Activated naive CD8-positive, alpha-beta T cell treated with anti-CD3 and anti-CD28 coated beads, Interleukin-2, amount 50 U/mL, for 24 hours (primary cell): ENCODE measurements around the gene SPTBN4.

ENCODE experiments used
- ATAC-seq: fragments of 150-1000 bp; cut with Tn5 transposase; one replicate; pipeline ENCODE4 v1.10.0; 2021
- DNase-seq: peaks from one replicate; pipeline ENCODE4 v3.0.0; 2021
- H3K27ac Mint-ChIP-seq: one replicate; pipeline ENCODE4 v1.8.0; 2021; ENCODE audit warnings: mild to moderate bottlenecking, mixed read lengths
- H3K27me3 Mint-ChIP-seq: one replicate; pipeline ENCODE4 v1.8.0; 2021; ENCODE audit warnings: mixed read lengths
- H3K36me3 Mint-ChIP-seq: one replicate; pipeline ENCODE4 v1.8.0; 2021; ENCODE audit warnings: low read depth, mixed read lengths
- H3K4me1 Mint-ChIP-seq: one replicate; pipeline ENCODE4 v1.8.0; 2021; ENCODE audit warnings: mixed read lengths
- H3K4me3 Mint-ChIP-seq: one replicate; pipeline ENCODE4 v1.8.0; 2021; ENCODE audit warnings: mild to moderate bottlenecking, moderate library complexity, mixed read lengths
- H3K9me3 Mint-ChIP-seq: one replicate; pipeline ENCODE4 v1.8.0; 2021; ENCODE audit warnings: mixed read lengths

Gene SPTBN4

DNA sequence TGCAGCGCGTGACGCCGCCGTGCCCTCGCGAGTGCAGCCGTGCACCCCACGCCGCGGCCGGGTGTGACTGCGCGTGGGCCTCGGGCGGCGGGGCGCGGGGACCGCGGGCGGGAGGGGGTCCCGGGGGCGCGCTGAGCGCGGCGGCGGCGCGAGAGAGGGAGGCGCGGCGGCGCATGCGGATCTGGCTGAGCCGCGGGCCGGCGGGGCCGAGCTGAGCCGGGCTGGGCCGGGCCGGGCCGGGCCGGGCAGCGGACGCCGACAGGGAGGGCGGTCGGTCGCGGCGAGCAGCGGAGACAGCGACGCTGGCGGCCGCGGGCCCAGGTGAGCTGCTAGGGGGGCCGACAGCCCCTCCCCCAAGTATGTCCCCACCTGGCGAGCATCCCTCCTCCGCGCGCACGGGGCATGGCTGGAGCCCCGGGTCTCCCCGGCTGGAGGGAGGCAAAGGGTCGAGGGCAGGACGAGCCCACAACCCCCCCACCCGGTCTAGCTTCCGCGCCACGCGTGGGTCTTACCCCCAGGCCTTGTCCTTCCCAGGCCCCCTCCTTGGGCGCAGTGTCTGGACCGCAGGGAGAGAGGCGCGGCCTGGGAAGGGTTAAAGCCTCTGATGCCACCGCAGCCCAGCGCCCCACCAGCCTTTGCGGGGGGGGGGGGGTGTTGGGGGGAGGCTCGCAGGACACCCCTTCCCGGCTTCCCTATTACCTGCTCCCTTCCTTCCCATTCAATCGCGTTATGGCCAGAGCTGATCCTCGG is at the start of gene SPTBN4:
TSS of gene SPTBN4 (plus strand) at position 17 of the 750 bp plus-strand sequence. CDS start 5,621 bp downstream, outside the sequence.
- H3K27ac Mint-ChIP-seq, result peak within 1 kb of the TSS; percentile 93
- peak within 1 kb of the TSS; percentile 82 for H3K4me3 Mint-ChIP-seq
- no peaks in the 10 kb centered on the region for H3K9me3 Mint-ChIP-seq
- DNase-seq (peak; percentile 12), ATAC-seq (no peak)
- peaks cover 14% of the 10 kb centered on the region for H3K27me3 Mint-ChIP-seq
- H3K36me3 Mint-ChIP-seq, result no peaks in the 10 kb centered on the region
- peaks cover 28% of the 10 kb centered on the region for H3K4me1 Mint-ChIP-seq

DNA sequence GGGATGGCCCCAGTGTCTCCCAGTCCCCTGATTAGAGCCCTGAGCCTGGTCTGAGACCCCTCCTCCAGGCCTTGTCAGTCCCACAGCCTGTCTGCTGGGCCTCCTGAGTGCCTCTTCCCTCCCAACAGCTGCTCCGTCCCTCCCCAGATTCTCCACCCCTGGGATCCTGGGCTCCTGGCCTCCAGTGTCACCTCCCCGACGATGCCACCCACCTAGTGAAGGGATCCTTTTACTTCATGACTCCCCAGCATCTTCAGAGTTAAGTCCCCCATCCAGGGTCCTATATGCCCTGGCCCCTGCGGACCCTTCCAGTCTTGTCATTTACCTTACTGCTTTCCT is 49.2 kb upstream of the SPTBN4 start:
- H3K4me3 Mint-ChIP-seq, result no peak overlapping the region

DNA sequence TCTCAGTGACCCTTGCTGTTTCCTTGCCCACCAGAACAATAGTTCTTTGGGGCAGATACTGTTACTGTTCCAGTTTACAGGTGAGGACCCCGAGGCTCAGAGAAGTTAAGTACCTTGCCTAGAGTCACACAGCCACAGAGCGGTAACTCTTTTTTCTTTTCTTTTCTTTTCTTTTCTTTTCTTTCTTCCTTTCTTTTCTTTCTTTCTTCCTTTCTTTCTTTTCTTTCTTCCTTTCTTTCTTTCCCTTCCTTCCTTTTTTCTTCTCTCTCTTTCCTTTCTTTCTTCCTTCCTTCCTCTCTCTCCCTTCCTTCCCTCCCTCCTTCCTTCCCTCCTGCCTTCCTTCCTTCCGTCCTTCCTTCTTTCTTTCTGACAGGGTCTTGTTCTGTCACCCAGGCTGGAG is 48.8 kb upstream of the SPTBN4 start:
- DNase-seq (no peak), ATAC-seq (no peak)
- H3K9me3 Mint-ChIP-seq, result no peaks in the 10 kb centered on the region
- peaks cover 4% of the 10 kb centered on the region for H3K36me3 Mint-ChIP-seq
- H3K4me3 Mint-ChIP-seq, result no peak overlapping the region
- H3K27me3 Mint-ChIP-seq, result peaks cover 2% of the 10 kb centered on the region
- H3K27ac Mint-ChIP-seq, result no peak overlapping the region
- peaks cover 27% of the 10 kb centered on the region for H3K4me1 Mint-ChIP-seq

More for the DNA sequence above, 49.2 kb upstream of the SPTBN4 start:
- peaks cover 4% of the 10 kb centered on the region for H3K36me3 Mint-ChIP-seq
- peaks cover 2% of the 10 kb centered on the region for H3K27me3 Mint-ChIP-seq
- ATAC-seq (no peak), DNase-seq (no peak)
- peaks cover 27% of the 10 kb centered on the region for H3K4me1 Mint-ChIP-seq
- no peaks in the 10 kb centered on the region for H3K9me3 Mint-ChIP-seq
- no peak overlapping the region for H3K27ac Mint-ChIP-seq

- H3K27me3 Mint-ChIP-seq, result no peaks in the 10 kb centered on the region
- H3K4me1 Mint-ChIP-seq, result peaks cover 26% of the 10 kb centered on the region
- no peak overlapping the region for H3K4me3 Mint-ChIP-seq
- DNase-seq (no peak), ATAC-seq (no peak)
- H3K27ac Mint-ChIP-seq, result no peak overlapping the region
- no peaks in the 10 kb centered on the region for H3K9me3 Mint-ChIP-seq
- H3K36me3 Mint-ChIP-seq, result peaks cover 4% of the 10 kb centered on the region
Observed at GRCh38 chr19:40419066-40419612, 47.7 kb upstream of the SPTBN4 start.

DNA sequence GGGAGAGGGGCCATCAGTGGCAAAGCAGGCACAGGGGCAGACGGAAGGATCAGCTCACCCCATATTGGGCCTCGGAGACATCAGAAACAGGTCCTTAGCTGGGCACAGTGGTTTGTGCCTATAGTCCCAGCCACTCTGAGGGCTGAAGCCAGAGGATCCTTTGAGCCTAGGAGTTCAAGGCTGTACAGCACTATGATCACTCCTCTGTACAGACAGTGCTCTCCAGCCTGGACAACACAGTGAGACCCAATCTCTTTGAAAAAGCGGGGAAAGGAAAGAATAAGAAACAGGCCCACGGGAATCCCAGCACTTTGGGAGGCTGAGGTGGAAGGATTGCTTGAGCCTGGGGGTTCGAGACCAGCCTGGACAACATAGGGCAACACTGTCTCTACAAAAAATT is 47.0 kb upstream of the SPTBN4 start:
- Mint-ChIP-seq H3K27ac (no peak overlapping the region), H3K27me3 (no peaks in the 10 kb centered on the region), H3K9me3 (no peaks in the 10 kb centered on the region), H3K4me1 (peaks cover 31% of the 10 kb centered on the region), H3K4me3 (peak overlapping the region; percentile 27), H3K36me3 (peaks cover 8% of the 10 kb centered on the region)
- ATAC-seq (no peak), DNase-seq (no peak)

DNA sequence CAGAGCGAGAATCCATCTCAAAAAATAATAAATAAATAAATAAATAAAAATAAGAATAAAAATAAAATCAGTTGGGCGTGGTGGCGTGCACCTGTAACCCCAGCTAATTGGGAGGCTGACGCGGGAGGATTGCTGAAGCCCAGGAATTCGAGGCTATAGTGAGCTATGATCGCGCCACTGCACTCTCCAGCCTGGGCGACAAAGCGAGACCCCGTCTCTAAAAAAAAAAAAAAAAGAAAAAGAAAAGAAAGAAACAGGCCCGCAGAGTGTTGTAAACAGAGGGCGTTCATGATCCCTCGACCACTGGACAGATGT is 46.4 kb upstream of the SPTBN4 start:
- ATAC-seq (no peak), DNase-seq (no peak)
- Mint-ChIP-seq H3K4me1 (peaks cover 31% of the 10 kb centered on the region), H3K4me3 (peak overlapping the region; percentile 80), H3K27me3 (no peaks in the 10 kb centered on the region), H3K36me3 (peaks cover 11% of the 10 kb centered on the region), H3K27ac (peak overlapping the region; percentile 87), H3K9me3 (no peaks in the 10 kb centered on the region)

GRCh38 chr19:40420766-40421765 is 45.7 kb upstream of the SPTBN4 start:
- H3K9me3 Mint-ChIP-seq, result no peaks in the 10 kb centered on the region
- peak overlapping the region; percentile 87 for H3K27ac Mint-ChIP-seq
- peaks cover 33% of the 10 kb centered on the region for H3K4me1 Mint-ChIP-seq
- DNase-seq (peak; percentile 82), ATAC-seq (peak; percentile 54)
- peaks cover 2% of the 10 kb centered on the region for H3K27me3 Mint-ChIP-seq
- peak overlapping the region; percentile 80 for H3K4me3 Mint-ChIP-seq
- peaks cover 14% of the 10 kb centered on the region for H3K36me3 Mint-ChIP-seq

GRCh38 chr19:40421993-40422747 is 44.6 kb upstream of the SPTBN4 start:
- peaks cover 2% of the 10 kb centered on the region for H3K27me3 Mint-ChIP-seq
- H3K27ac Mint-ChIP-seq, result peak overlapping the region; percentile 73
- H3K4me3 Mint-ChIP-seq, result peak overlapping the region; percentile 80
- no peaks in the 10 kb centered on the region for H3K9me3 Mint-ChIP-seq
- peaks cover 32% of the 10 kb centered on the region for H3K4me1 Mint-ChIP-seq
- no peak for ATAC-seq
- peaks cover 14% of the 10 kb centered on the region for H3K36me3 Mint-ChIP-seq
- DNase-seq, result no peak

- H3K36me3 Mint-ChIP-seq, result peaks cover 14% of the 10 kb centered on the region
- peaks cover 2% of the 10 kb centered on the region for H3K27me3 Mint-ChIP-seq
- DNase-seq, result no peak
- ATAC-seq, result no peak
- peak overlapping the region; percentile 31 for H3K27ac Mint-ChIP-seq
- no peaks in the 10 kb centered on the region for H3K9me3 Mint-ChIP-seq
- H3K4me1 Mint-ChIP-seq, result peaks cover 30% of the 10 kb centered on the region
- peak overlapping the region; percentile 80 for H3K4me3 Mint-ChIP-seq
Observed at GRCh38 chr19:40422748-40423566, 43.8 kb upstream of the SPTBN4 start.

DNA sequence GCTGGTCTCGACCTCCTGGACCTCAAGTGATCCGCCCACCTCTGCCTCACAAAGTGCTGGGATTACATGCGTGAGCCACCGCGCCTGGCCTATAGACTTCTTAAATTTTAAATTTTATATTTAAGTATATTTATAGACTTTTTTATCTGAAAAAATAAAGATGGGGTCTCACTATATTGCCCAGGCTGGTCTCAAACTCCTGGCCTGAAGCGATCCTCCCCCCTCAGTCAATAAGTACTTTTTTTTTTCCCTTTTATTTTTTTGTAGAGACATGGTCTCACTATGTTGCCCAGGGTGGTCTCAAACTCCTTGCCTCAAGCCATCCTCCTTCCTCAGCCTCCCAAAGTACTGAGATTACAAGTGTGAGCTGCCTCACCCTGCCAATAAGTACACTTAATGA is 42.9 kb upstream of the SPTBN4 start:
- Mint-ChIP-seq H3K4me3 (peak overlapping the region; percentile 96), H3K27ac (peak overlapping the region; percentile 95)

GRCh38 chr19:40424637-40425449 is 42.0 kb upstream of the SPTBN4 start:
- peak overlapping the region; percentile 96 for H3K4me3 Mint-ChIP-seq
- H3K9me3 Mint-ChIP-seq, result no peaks in the 10 kb centered on the region
- ATAC-seq, result no peak
- peak overlapping the region; percentile 95 for H3K27ac Mint-ChIP-seq
- H3K4me1 Mint-ChIP-seq, result peaks cover 30% of the 10 kb centered on the region
- H3K36me3 Mint-ChIP-seq, result peaks cover 14% of the 10 kb centered on the region
- DNase-seq, result no peak
- H3K27me3 Mint-ChIP-seq, result peaks cover 2% of the 10 kb centered on the region

More for the DNA sequence above, 42.9 kb upstream of the SPTBN4 start:
- Mint-ChIP-seq H3K4me1 (peaks cover 30% of the 10 kb centered on the region), H3K36me3 (peaks cover 14% of the 10 kb centered on the region), H3K9me3 (no peaks in the 10 kb centered on the region), H3K27me3 (peaks cover 2% of the 10 kb centered on the region)
- DNase-seq, result no peak
- ATAC-seq, result no peak

- peak; percentile 90 for ATAC-seq
- DNase-seq, result peak; percentile 100
- H3K36me3 Mint-ChIP-seq, result peaks cover 14% of the 10 kb centered on the region
- peaks cover 2% of the 10 kb centered on the region for H3K27me3 Mint-ChIP-seq
- H3K9me3 Mint-ChIP-seq, result no peaks in the 10 kb centered on the region
- H3K4me1 Mint-ChIP-seq, result peaks cover 28% of the 10 kb centered on the region
- peak within 1 kb of the TSS; percentile 95 for H3K27ac Mint-ChIP-seq
- H3K4me3 Mint-ChIP-seq, result peak within 1 kb of the TSS; percentile 96
Observed at GRCh38 chr19:40425450-40426287, 41.1 kb upstream of the SPTBN4 start, which contains the start of gene SERTAD1. Gene SERTAD1, minus strand, starts transcription at chr19:40425992. Its CDS starts 2,446 bp downstream, at chr19:40423546.
